WERI-Rb-1 (cell line): Measurements from ENCODE around the gene DAO.

ENCODE experiments used
- DNase-seq: peaks from one replicate; pipeline ENCODE4 v3.0.0-alpha.2; 2020
- H3K27ac ChIP-seq: fragments of 250-450 bp; sonication (Bioruptor Pico); 2 replicates; pipeline ENCODE4 v1.5.1; 2020; ENCODE audit warnings: mild to moderate bottlenecking, moderate library complexity
- H3K27me3 ChIP-seq: fragments of 250-450 bp; sonication (Bioruptor Pico); 2 replicates; pipeline ENCODE4 v1.5.1; 2021; ENCODE audit warnings: mild to moderate bottlenecking, low read depth, moderate library complexity; ENCODE audit not compliant: insufficient read depth, severe bottlenecking
- H3K36me3 ChIP-seq: fragments of 250-450 bp; sonication (Bioruptor Pico); 2 replicates; pipeline ENCODE4 v1.5.1; 2020; ENCODE audit warnings: mild to moderate bottlenecking, moderate library complexity
- H3K4me3 ChIP-seq: 2 replicates; pipeline ENCODE4 v1.5.1; 2011; ENCODE audit warnings: low read depth, mild to moderate bottlenecking, control low read depth, low read length
- H3K9me3 ChIP-seq: fragments of 250-450 bp; sonication (Bioruptor Pico); 2 replicates; pipeline ENCODE4 v1.5.1; 2021; ENCODE audit warnings: mild to moderate bottlenecking, moderate library complexity; ENCODE audit not compliant: severe bottlenecking
- CTCF ChIP-seq: IDR thresholded peaks from 2 replicates; pipeline ENCODE4 v1.5.1; 2011; ENCODE audit warnings: low read depth, mild to moderate bottlenecking, control low read depth, inconsistent platforms, low read length

DAO gene

GRCh38 chr12:108933949-108934348 is 54.1 kb downstream of the DAO start:
- TF ChIP-seq CTCF, result no peak
- H3K27me3 ChIP-seq, result no peaks in the 10 kb centered on the region
- no peaks in the 10 kb centered on the region; the same call in 1 of the 2 replicates for H3K36me3 ChIP-seq
- no peaks in the 10 kb centered on the region for H3K9me3 ChIP-seq
- no peak for DNase-seq
- H3K4me3 ChIP-seq, result no peak overlapping the region
- H3K27ac ChIP-seq, result no peak overlapping the region

- Histone ChIP-seq H3K27me3 (no peaks in the 10 kb centered on the region), H3K36me3 (no peaks in the 10 kb centered on the region; the same call in 1 of the 2 replicates), H3K27ac (no peak overlapping the region), H3K9me3 (no peaks in the 10 kb centered on the region), H3K4me3 (no peak overlapping the region)
- TF ChIP-seq CTCF, result no peak
- DNase-seq, result no peak
Measured at GRCh38 chr12:108935159-108935763, 55.4 kb downstream of the DAO start.

GRCh38 chr12:108938247-108938924 is 58.5 kb downstream of the DAO start:
- Histone ChIP-seq H3K27ac (no peak overlapping the region), H3K4me3 (no peak overlapping the region), H3K27me3 (no peaks in the 10 kb centered on the region), H3K9me3 (no peaks in the 10 kb centered on the region), H3K36me3 (no peaks in the 10 kb centered on the region)
- DNase-seq, result no peak
- no peak for TF ChIP-seq CTCF

GRCh38 chr12:108939594-108939993 is 59.7 kb downstream of the DAO start:
- no peak for TF ChIP-seq CTCF

GRCh38 chr12:108940138-108940537 is 60.2 kb downstream of the DAO start:
- no peak overlapping the region for H3K4me3 ChIP-seq

More at GRCh38 chr12:108939594-108939993, 59.7 kb downstream of the DAO start:
- Histone ChIP-seq H3K4me3 (no peak overlapping the region), H3K9me3 (no peaks in the 10 kb centered on the region), H3K27ac (no peak overlapping the region), H3K36me3 (no peaks in the 10 kb centered on the region), H3K27me3 (no peaks in the 10 kb centered on the region)
- peak; percentile 15 for DNase-seq

More at GRCh38 chr12:108940138-108940537, 60.2 kb downstream of the DAO start:
- Histone ChIP-seq H3K27ac (no peak overlapping the region), H3K36me3 (no peaks in the 10 kb centered on the region), H3K9me3 (no peaks in the 10 kb centered on the region), H3K27me3 (no peaks in the 10 kb centered on the region)
- DNase-seq, result no peak
- TF ChIP-seq CTCF, result no peak
